ENCODE measurements around the gene LAMA2. TPM values are rescaled to one million over a fixed set of nuclear protein-coding genes. Genes with fewer than 3 reads are reported as not detected.

LAMA2 gene
- total and polyA plus RNA-seq, 2 of the 8 experiments (the other 6 are each of a cell fraction or from before 2014, with no cell fraction given): 1.3 to 3.8 TPM

GRCh38 chr6:129189266-129189665 is 306.3 kb downstream of the LAMA2 start:
- POLR2A ChIA-PET (ENCODE audit: partially characterized antibody): no interaction called here
- Histone ChIP-seq H3K14ac (ENCODE audit: insufficient read length) (no peak overlapping the region), H3K4me3 (ENCODE audit: extremely low read depth in 1 of 4, insufficient read depth in 2 of 4, low read depth in 3 of 4, low read length in 4 of 4) (no peak overlapping the region), H2BK5ac (ENCODE audit: low read depth, low read length) (no peak overlapping the region), H3K56ac (replicated peaks; ENCODE audit: insufficient read length, low read depth, low read length) (no peak overlapping the region), H3K18ac (ENCODE audit: extremely low read depth, low read length) (no peak overlapping the region), H3K36me3 (ENCODE audit: control insufficient read depth in 2 of 4, insufficient read depth in 4 of 4, low read length in 3 of 4) (no peaks in the 10 kb centered on the region), H2BK15ac (ENCODE audit: low read length) (no peak overlapping the region), H3K4me1 (replicated peaks in 1 of 4; ENCODE audit: control insufficient read depth in 3 of 4, insufficient read depth in 4 of 4, low read length in 3 of 4) (no peaks in the 10 kb centered on the region; a peak in 1 of 7 replicates), H3K23me2 (ENCODE audit: low read depth, low read length) (no peaks in the 10 kb centered on the region), H2AK5ac (ENCODE audit: low read depth, low read length) (no peak overlapping the region), H4K5ac (ENCODE audit: insufficient read length, low read depth, low read length) (no peak overlapping the region), H4K91ac (replicated peaks; ENCODE audit: insufficient read length, low read length) (no peak overlapping the region), H4K8ac (ENCODE audit: extremely low read depth, insufficient read depth, low read length) (no peak overlapping the region), H2BK12ac (ENCODE audit: low read depth, low read length) (no peak overlapping the region), H2AFZ (ENCODE audit: low read length) (no peak overlapping the region), H3K27ac (ENCODE audit: low read depth, low read length) (no peak overlapping the region), H3K79me1 (ENCODE audit: low read depth, low read length) (no peaks in the 10 kb centered on the region), H4K20me1 (replicated peaks in 1 of 2; ENCODE audit: control insufficient read depth in 1 of 2, insufficient read depth in 2 of 2, low read length in 2 of 2) (no peaks in the 10 kb centered on the region), H3K9ac (replicated peaks in 1 of 4; ENCODE audit: extremely low read depth in 1 of 4, low read depth in 3 of 4, low read length in 3 of 4) (no peak overlapping the region), H2BK120ac (replicated peaks; ENCODE audit: low read depth, low read length) (no peak overlapping the region), H3K79me2 (ENCODE audit: control insufficient read depth in 1 of 2, insufficient read depth in 2 of 2, low read length in 2 of 2) (no peaks in the 10 kb centered on the region), H3K27me3 (replicated peaks in 1 of 4; ENCODE audit: control insufficient read depth in 3 of 4, extremely low read depth in 1 of 4, insufficient read depth in 3 of 4, low read length in 3 of 4) (no peaks in the 10 kb centered on the region), H3K4me2 (ENCODE audit: insufficient read depth in 1 of 2, low read depth in 2 of 2, low read length in 2 of 2) (no peak overlapping the region), H2BK20ac (ENCODE audit: low read length) (no peak overlapping the region), H3K23ac (ENCODE audit: insufficient read length) (no peak overlapping the region), H3K4ac (replicated peaks; ENCODE audit: insufficient read length, low read depth, low read length) (no peak overlapping the region), H3K9me3 (ENCODE audit: insufficient read depth in 2 of 2, low read depth in 1 of 2, low read length in 1 of 2) (no peaks in the 10 kb centered on the region)
- TF ChIP-seq MAFK (IDR thresholded peaks at IDR 0.05; ENCODE audit: low read depth, low read length): no peak
- no peak for TF ChIP-seq KDM4A (IDR thresholded peaks at IDR 0.05; ENCODE audit: low read depth, low read length, severe bottlenecking)
- TF ChIP-seq MAX (IDR thresholded peaks at IDR 0.05): no peak
- no peak for TF ChIP-seq SAP30 (IDR thresholded peaks at IDR 0.05; ENCODE audit: insufficient read depth, insufficient replicate concordance, low read length)
- TF ChIP-seq ASH2L (IDR thresholded peaks at IDR 0.05; ENCODE audit: low read length): no peak
- no peak for TF ChIP-seq POLR2A (IDR thresholded peaks at IDR 0.05; ENCODE audit: control extremely low read depth in 1 of 2, low read depth in 2 of 2, low read length in 2 of 2)
- TF ChIP-seq HDAC6 (IDR thresholded peaks at IDR 0.05; ENCODE audit: low read depth, low read length): no peak
- DNase-seq (ENCODE audit: low read depth in 1 of 2, low spot score in 2 of 2) (no peak), FAIRE-seq (no peak)
- 91% methylated on average over 1 of the region's 1 CpG; no CpG with 5 or more reads in 1 of the 2 experiments for WGBS, 2 experiments (ENCODE audit: extremely low coverage in 1 of 2, insufficient coverage in 1 of 2, insufficient read length in 1 of 2, insufficient replicate concordance in 2 of 2, low coverage in 1 of 2, low lambda C conversion rate in 2 of 2, missing lambda C conversion rate in 1 of 2)
- CTCF ChIA-PET (ENCODE audit: partially characterized antibody): interaction anchor here (0.6 to 1.2 kb wide), 2 partner anchors 10 to 373 kb away, joined by 3 to 5 read pairs; no protein-coding TSS in a partner anchor
